Gastroesophageal sphincter (tissue), 4 donors: Measurements from ENCODE around the gene TMEM272. TPM values are rescaled to one million over a fixed set of nuclear protein-coding genes. Genes with fewer than 3 reads are reported as not detected.

Experiments used
- ATAC-seq: fragments of 150-250 bp; one replicate; pipeline ENCODE4 v1.9.1; 2016; ENCODE audit warnings: mild to moderate bottlenecking, moderate library complexity
- H3K27ac ChIP-seq, 4 donors: fragments of 200-600 bp; sonication (generic) in 3 of 4; 1 replicate in 3 of 4; 2 replicates in 1 of 4; pipeline ENCODE4 v1.5.1; 2016 to 2019
- H3K27me3 ChIP-seq: fragments of 200-600 bp; sonication (generic); one replicate; pipeline ENCODE4 v1.5.1; 2019
- H3K36me3 ChIP-seq, 2 donors: fragments of 200-600 bp; sonication (generic); one replicate each; pipeline ENCODE4 v1.5.1; 2019; ENCODE audit warnings: control low read depth in 1 of 2
- H3K4me1 ChIP-seq, 3 donors: fragments of 200-600 bp; sonication (generic); 1 replicate in 2 of 3; 2 replicates in 1 of 3; pipeline ENCODE4 v1.5.1; 2016 to 2019; ENCODE audit warnings: control low read depth in 2 of 3
- H3K4me3 ChIP-seq, 2 donors: fragments of 200-600 bp; sonication (generic); one replicate each; pipeline ENCODE4 v1.5.1; 2019; ENCODE audit warnings: mild to moderate bottlenecking in 1 of 2, moderate library complexity in 1 of 2
- H3K9me3 ChIP-seq, 3 donors: fragments of 200-600 bp; sonication (generic); one replicate each; pipeline ENCODE4 v1.5.1; 2017 to 2019; ENCODE audit warnings: control low read depth in 2 of 3
- CTCF ChIP-seq, 4 experiments: fragments of 200-600 bp in 2 of 4; fragments of 450-650 bp in 2 of 4; sonication (generic) in 1 of 4; IDR thresholded peaks; one replicate each; pipeline ENCODE4 v1.5.1; 2017 to 2019; ENCODE audit warnings: antibody characterized with exemption in 4 of 4, mild to moderate bottlenecking in 2 of 4, moderate library complexity in 2 of 4
- EP300 ChIP-seq: sonication (generic); formaldehyde crosslinking; IDR thresholded peaks from one replicate; pipeline ENCODE4 v1.6.1; 2017; ENCODE audit warnings: antibody characterized with exemption, mild to moderate bottlenecking
- POLR2A ChIP-seq, 2 donors: fragments of 450-650 bp; IDR thresholded peaks; one replicate each; pipeline ENCODE4 v1.6.1; 2017; ENCODE audit warnings: antibody characterized with exemption in 2 of 2, mild to moderate bottlenecking in 2 of 2, moderate library complexity in 1 of 2
- POLR2AphosphoS5 ChIP-seq: sonication (generic); formaldehyde crosslinking; IDR thresholded peaks from one replicate; pipeline ENCODE4 v1.6.1; 2017; ENCODE audit warnings: antibody characterized with exemption
- WGBS, 2 donors: methylation state at CpG; one replicate each; pipeline ENCODE4 v1.1.5; 2018; ENCODE audit warnings: low coverage in 1 of 2; 5-methylcytosine and 5-hydroxymethylcytosine counted together
- total RNA-seq, 4 donors: library from RNA; depleted of rRNA; stranded (reverse); fragments of >200 nt; gene quantifications; one replicate each; pipeline ENCODE4 v1.1.0, GENCODE V29; 2016

Gene TMEM272
- total RNA-seq, 4 donors from 2014 or later = 0.13 to 0.15 TPM; not detected in 2

- H3K36me3 ChIP-seq = no peaks in the 10 kb centered on the region
- no peak overlapping the region for H3K27ac ChIP-seq
- ATAC-seq = no peak
- H3K9me3 ChIP-seq = no peaks in the 10 kb centered on the region
- TF ChIP-seq POLR2AphosphoS5 (no peak), POLR2A (IDR thresholded peaks at IDR 0.05) (no peak)
- H3K27me3 ChIP-seq = no peaks in the 10 kb centered on the region
- peaks cover 0 to 24% (median 7%) of the 10 kb centered on the region in 3 donors for H3K4me1 ChIP-seq
- H3K4me3 ChIP-seq = no peak overlapping the region
These were observed 36.2 kb downstream of the TMEM272 start for GRCh38 chr13:51808811-51809210.

- no peak overlapping the region for H3K4me3 ChIP-seq
- 77 to 78% methylated on average over 4 to 5 of the region's 5 CpGs for WGBS, 2 donors
- no peaks in the 10 kb centered on the region for H3K9me3 ChIP-seq
- H3K27me3 ChIP-seq = no peaks in the 10 kb centered on the region
- no peak overlapping the region for H3K27ac ChIP-seq
- no peaks in the 10 kb centered on the region for H3K36me3 ChIP-seq
- ATAC-seq = no peak
- H3K4me1 ChIP-seq = peaks cover 2 to 39% (median 19%) of the 10 kb centered on the region in 3 donors
- no peak for TF ChIP-seq CTCF (IDR thresholded peaks at IDR 0.05)
These were observed 37.9 kb downstream of the TMEM272 start for GRCh38 chr13:51807041-51807440.

GRCh38 chr13:51806566-51806965 lies 38.4 kb downstream of the TMEM272 start:
- Histone ChIP-seq H3K27ac (no peak overlapping the region), H3K4me1 (peaks cover 2 to 44% (median 22%) of the 10 kb centered on the region in 3 donors), H3K9me3 (no peaks in the 10 kb centered on the region), H3K27me3 (no peaks in the 10 kb centered on the region), H3K36me3 (no peaks in the 10 kb centered on the region), H3K4me3 (no peak overlapping the region)
- 60 to 69% methylated on average over 2 of the region's 2 CpGs for WGBS, 2 donors
- no peak for ATAC-seq
- no peak for TF ChIP-seq EP300
- no peak for TF ChIP-seq POLR2A (IDR thresholded peaks at IDR 0.05)
- no peak for TF ChIP-seq CTCF (IDR thresholded peaks at IDR 0.05)
- TF ChIP-seq POLR2AphosphoS5 = no peak

- H3K4me1 ChIP-seq = peaks cover 2 to 50% (median 27%) of the 10 kb centered on the region in 3 donors
- no peaks in the 10 kb centered on the region for H3K27me3 ChIP-seq
- H3K36me3 ChIP-seq = no peaks in the 10 kb centered on the region
- no peak for ATAC-seq
- H3K27ac ChIP-seq = peak overlapping the region in 3 of 4 donors; percentile 97 to 100 (median 99)
- H3K9me3 ChIP-seq = no peaks in the 10 kb centered on the region
- no peak overlapping the region for H3K4me3 ChIP-seq
- TF ChIP-seq CTCF (IDR thresholded peaks at IDR 0.05) = no peak
- TF ChIP-seq POLR2AphosphoS5 = no peak
- TF ChIP-seq EP300 = no peak
- no peak for TF ChIP-seq POLR2A (IDR thresholded peaks at IDR 0.05)
- 100% methylated on average over 1 of the region's 2 CpGs for WGBS, 2 donors
These were observed 39.1 kb downstream of the TMEM272 start for GRCh38 chr13:51805925-51806324.

GRCh38 chr13:51805313-51805712 lies 39.7 kb downstream of the TMEM272 start:
- no peaks in the 10 kb centered on the region for H3K9me3 ChIP-seq
- WGBS, 2 donors = 82% methylated on average over 4 of the region's 4 CpGs; no CpG with 5 or more reads in 1 of the 2 donors
- no peaks in the 10 kb centered on the region for H3K36me3 ChIP-seq
- peaks cover 2 to 56% (median 27%) of the 10 kb centered on the region in 3 donors for H3K4me1 ChIP-seq
- H3K27ac ChIP-seq = peak overlapping the region in 3 of 4 donors; percentile 97 to 100 (median 99)
- peak overlapping the region in 1 of 2 donors; percentile 87 for H3K4me3 ChIP-seq
- no peaks in the 10 kb centered on the region for H3K27me3 ChIP-seq
- TF ChIP-seq CTCF (IDR thresholded peaks at IDR 0.05) (no peak), POLR2A (IDR thresholded peaks at IDR 0.05) (no peak), EP300 (no peak)
- no peak for ATAC-seq
